Osteoblast (primary cell): ENCODE measurements around the gene ZDHHC11B. TPM values are rescaled to one million over a fixed set of nuclear protein-coding genes. Genes with fewer than 3 reads are reported as not detected.
"Not testable (repeated sequence)": the region's sequence is repeated elsewhere in the genome, so short reads cannot be mapped to it uniquely, and the experiment has no call there.

Experiments
- DNase-seq: peaks from one replicate; pipeline ENCODE4 v3.0.0; 2011; ENCODE audit warnings: low spot score, mixed read lengths; ENCODE audit not compliant: insufficient read length; ENCODE audit errors: missing footprints
- H2AFZ ChIP-seq: 2 replicates; pipeline ENCODE4 v1.6.0; 2011; ENCODE audit warnings: mild to moderate bottlenecking, low read length
- H3K27ac ChIP-seq: 2 replicates; pipeline ENCODE4 v1.5.1; 2011; ENCODE audit warnings: mild to moderate bottlenecking, low read depth, low read length, moderate library complexity
- H3K27me3 ChIP-seq: 2 replicates; pipeline ENCODE4 v1.6.0; 2012; ENCODE audit warnings: mild to moderate bottlenecking, control low read depth, inconsistent platforms, low read length, moderate library complexity; ENCODE audit not compliant: insufficient read depth
- H3K36me3 ChIP-seq: 2 replicates; pipeline ENCODE4 v1.5.1; 2011; ENCODE audit warnings: mild to moderate bottlenecking, low read length, control low read depth, moderate library complexity; ENCODE audit not compliant: insufficient read depth
- H3K4me1 ChIP-seq: 2 replicates; pipeline ENCODE4 v1.5.1; 2011; ENCODE audit warnings: mild to moderate bottlenecking, low read length, control low read depth, moderate library complexity; ENCODE audit not compliant: insufficient read depth
- H3K4me2 ChIP-seq: 2 replicates; pipeline ENCODE4 v1.6.0; 2011; ENCODE audit warnings: mild to moderate bottlenecking, low read length; ENCODE audit not compliant: insufficient read depth
- H3K4me3 ChIP-seq: fragments of 200-600 bp; sonication (generic); 3 replicates; pipeline ENCODE4 v1.5.1; 2012; ENCODE audit warnings: mild to moderate bottlenecking, low read length, inconsistent platforms; ENCODE audit not compliant: insufficient read depth
- H3K79me2 ChIP-seq: 2 replicates; pipeline ENCODE4 v1.6.0; 2012; ENCODE audit warnings: mild to moderate bottlenecking, low read length, control low read depth, inconsistent platforms; ENCODE audit not compliant: insufficient read depth
- H3K9me3 ChIP-seq: 2 replicates; pipeline ENCODE4 v1.5.1; 2011; ENCODE audit warnings: low read depth, low read length, control low read depth
- H4K20me1 ChIP-seq: 2 replicates; pipeline ENCODE4 v1.6.0; 2012; ENCODE audit warnings: mild to moderate bottlenecking, low read length, control low read depth; ENCODE audit not compliant: insufficient read depth
- total RNA-seq: library from RNA; depleted of rRNA; stranded (reverse); fragments of >200 nt; gene quantifications from 2 replicates; pipeline ENCODE4 v1.2.3, GENCODE V29; 2012
- TF ChIP-seq, protein P1 (sequence below): IDR thresholded peaks from 2 replicates; pipeline ENCODE4 v1.5.1; 2011; ENCODE audit warnings: mild to moderate bottlenecking, low read depth, low read length, moderate library complexity; ENCODE audit errors: extremely low read depth

Gene ZDHHC11B
- total RNA-seq, 1 donor, result not detected

DNA sequence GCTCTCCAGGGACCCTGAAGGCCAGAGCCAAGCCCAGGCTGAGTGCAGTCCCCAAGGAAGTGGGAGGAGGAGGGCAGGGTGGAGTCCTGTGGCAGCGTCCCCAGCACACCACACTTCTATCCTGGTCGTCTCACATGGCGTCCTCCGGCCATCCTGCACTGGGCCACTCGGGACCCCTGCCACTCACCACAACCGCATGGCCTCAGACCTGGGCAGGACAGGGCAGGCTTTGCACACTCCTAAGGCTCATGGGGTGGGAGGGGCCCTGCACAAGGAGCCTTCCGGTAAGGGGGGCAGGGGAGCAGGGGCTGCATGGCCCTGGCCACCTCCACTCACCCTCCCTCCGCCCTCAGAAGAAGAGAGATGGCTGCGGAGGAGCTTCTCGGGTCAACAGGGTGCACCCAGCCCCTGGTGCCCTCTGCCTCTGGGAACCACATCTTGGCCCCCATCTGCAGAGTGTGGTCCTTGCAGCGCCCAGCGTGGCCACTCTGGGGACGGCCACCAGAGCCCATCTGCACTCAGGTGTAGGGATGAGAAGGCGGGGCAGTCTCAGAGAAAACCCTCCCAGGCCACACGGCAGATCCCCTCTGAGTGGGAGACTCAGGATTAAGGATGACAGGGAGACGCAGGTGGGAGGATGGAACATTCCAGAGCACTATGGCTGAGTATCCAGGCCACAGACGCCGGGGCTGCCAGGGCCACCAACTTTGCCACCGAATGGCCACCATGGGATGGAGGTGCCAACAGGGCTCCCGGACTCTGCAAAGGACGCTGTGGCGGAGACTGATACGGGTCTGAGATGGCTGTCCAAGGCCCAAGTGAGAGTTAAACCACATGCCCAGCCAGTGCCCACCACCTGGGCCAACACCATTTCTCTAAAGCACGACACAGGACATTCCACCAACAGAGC lies 99.0 kb downstream of the ZDHHC11B start:
- DNase-seq, result peak; percentile 67
- Histone ChIP-seq H3K4me1 (no peaks in the 10 kb centered on the region), H3K36me3 (no peaks in the 10 kb centered on the region), H4K20me1 (no peaks in the 10 kb centered on the region), H3K9me3 (no peaks in the 10 kb centered on the region), H2AFZ (no peak overlapping the region), H3K27me3 (no peaks in the 10 kb centered on the region), H3K4me3 (no peak overlapping the region), H3K4me2 (no peak overlapping the region), H3K27ac (no peak overlapping the region), H3K79me2 (no peaks in the 10 kb centered on the region)
- TF ChIP-seq, protein P1, sequence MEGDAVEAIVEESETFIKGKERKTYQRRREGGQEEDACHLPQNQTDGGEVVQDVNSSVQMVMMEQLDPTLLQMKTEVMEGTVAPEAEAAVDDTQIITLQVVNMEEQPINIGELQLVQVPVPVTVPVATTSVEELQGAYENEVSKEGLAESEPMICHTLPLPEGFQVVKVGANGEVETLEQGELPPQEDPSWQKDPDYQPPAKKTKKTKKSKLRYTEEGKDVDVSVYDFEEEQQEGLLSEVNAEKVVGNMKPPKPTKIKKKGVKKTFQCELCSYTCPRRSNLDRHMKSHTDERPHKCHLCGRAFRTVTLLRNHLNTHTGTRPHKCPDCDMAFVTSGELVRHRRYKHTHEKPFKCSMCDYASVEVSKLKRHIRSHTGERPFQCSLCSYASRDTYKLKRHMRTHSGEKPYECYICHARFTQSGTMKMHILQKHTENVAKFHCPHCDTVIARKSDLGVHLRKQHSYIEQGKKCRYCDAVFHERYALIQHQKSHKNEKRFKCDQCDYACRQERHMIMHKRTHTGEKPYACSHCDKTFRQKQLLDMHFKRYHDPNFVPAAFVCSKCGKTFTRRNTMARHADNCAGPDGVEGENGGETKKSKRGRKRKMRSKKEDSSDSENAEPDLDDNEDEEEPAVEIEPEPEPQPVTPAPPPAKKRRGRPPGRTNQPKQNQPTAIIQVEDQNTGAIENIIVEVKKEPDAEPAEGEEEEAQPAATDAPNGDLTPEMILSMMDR, result no peak

- no peaks in the 10 kb centered on the region for H3K27me3 ChIP-seq
- no peaks in the 10 kb centered on the region for H3K79me2 ChIP-seq
- H3K36me3 ChIP-seq, result no peaks in the 10 kb centered on the region
- no peaks in the 10 kb centered on the region for H3K4me1 ChIP-seq
- H3K9me3 ChIP-seq, result no peaks in the 10 kb centered on the region
- H3K4me3 ChIP-seq, result no peak overlapping the region
- DNase-seq, result peak; percentile 56
- TF ChIP-seq, protein P1, result no peak
- no peaks in the 10 kb centered on the region for H4K20me1 ChIP-seq
- H3K27ac ChIP-seq, result no peak overlapping the region
- no peak overlapping the region for H3K4me2 ChIP-seq
- H2AFZ ChIP-seq, result no peak overlapping the region
Measured at GRCh38 chr5:684751-685216, 99.7 kb downstream of the ZDHHC11B start.

DNA sequence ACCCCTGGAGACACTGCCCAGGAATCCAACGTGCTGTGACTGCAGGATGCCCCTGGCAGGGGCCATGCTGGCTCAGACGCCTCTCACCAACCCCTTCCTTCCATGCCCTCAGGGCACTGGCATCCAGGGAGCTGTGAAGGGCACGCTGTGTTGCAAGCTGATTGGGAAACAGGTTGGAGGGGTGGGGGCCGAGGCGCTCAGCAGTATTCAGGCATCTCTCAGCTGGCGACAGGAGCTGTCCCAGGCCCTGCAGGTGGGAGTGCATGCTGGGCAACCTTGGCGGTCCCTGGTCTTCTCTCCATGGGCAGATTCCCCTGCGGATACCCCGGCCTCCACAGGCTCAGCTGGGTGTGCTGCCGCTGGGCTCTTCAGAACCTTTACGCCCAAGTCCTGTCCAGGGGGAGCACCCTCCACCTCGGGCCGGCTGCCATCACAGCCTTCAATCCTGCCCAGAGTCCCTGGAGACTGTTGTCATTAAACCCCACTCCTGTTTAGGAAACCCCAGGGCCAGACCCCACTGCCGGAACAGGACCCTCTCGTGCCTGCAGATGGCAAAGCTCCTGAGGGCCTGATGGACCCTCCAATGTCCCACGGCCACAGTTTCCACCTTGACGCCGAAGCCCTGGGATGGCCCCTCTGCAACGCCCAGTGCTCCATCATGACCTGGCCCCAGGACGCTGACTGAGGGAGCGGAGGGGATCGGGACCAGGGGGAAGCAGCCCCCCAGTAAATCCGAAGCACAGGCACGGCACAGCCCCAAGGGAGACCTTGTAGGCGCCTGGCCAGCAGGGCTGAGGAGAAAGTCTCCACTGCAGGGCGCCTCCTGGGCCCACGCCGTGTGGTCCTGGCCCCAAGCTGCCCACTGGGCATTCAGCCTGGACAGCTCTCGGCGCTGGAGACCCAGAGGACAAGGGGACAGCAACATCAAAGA lies 100.7 kb downstream of the ZDHHC11B start:
- no peaks in the 10 kb centered on the region for H3K79me2 ChIP-seq
- peak; percentile 71 for DNase-seq
- no peak overlapping the region for H3K27ac ChIP-seq
- H3K4me1 ChIP-seq, result no peaks in the 10 kb centered on the region
- H4K20me1 ChIP-seq, result no peaks in the 10 kb centered on the region
- no peaks in the 10 kb centered on the region for H3K36me3 ChIP-seq
- H2AFZ ChIP-seq, result no peak overlapping the region
- no peaks in the 10 kb centered on the region for H3K27me3 ChIP-seq
- H3K4me3 ChIP-seq, result no peak overlapping the region
- TF ChIP-seq, protein P1, result no peak
- no peak overlapping the region for H3K4me2 ChIP-seq
- H3K9me3 ChIP-seq, result no peaks in the 10 kb centered on the region

DNA sequence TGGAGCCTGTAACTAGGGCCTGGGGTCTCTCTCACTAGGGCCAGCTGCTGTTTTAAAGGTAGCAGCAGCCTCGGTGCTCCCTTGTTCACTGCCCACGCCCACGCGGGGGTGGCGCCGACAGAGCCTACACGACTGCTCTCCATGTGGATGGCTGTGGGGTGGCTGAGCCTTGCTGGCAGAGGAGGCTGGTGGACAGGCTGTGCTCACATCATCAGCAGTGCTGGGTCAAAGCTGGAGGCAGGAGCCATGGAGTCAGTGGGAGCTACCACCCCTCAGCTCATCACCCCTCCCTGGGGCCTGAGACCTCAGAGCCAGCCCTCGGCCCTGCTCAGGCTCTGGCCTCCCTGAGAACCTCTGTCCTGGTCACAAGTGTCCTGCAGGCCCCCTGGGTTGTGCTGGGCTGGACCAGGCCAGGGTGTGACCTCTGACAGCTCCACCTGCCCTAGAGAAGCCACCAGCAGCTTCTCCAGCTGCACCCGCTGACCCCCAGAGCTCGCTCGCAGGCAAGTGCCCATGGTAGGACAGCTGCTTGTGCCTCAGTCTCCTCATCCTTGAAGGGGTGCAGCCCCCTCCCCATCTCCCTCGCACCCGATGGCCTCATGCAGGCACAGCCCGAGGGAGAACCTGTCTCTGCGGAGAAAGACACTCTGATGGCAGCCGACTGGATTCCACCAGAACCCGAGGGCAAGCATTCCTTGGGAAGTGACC lies 101.7 kb downstream of the ZDHHC11B start:
- not testable (repeated sequence) for H3K27ac ChIP-seq, H4K20me1 ChIP-seq, H3K79me2 ChIP-seq, H3K9me3 ChIP-seq, H2AFZ ChIP-seq, H3K4me1 ChIP-seq, H3K4me2 ChIP-seq, H3K36me3 ChIP-seq, H3K27me3 ChIP-seq, H3K4me3 ChIP-seq
- peak; percentile 48 for DNase-seq

DNA sequence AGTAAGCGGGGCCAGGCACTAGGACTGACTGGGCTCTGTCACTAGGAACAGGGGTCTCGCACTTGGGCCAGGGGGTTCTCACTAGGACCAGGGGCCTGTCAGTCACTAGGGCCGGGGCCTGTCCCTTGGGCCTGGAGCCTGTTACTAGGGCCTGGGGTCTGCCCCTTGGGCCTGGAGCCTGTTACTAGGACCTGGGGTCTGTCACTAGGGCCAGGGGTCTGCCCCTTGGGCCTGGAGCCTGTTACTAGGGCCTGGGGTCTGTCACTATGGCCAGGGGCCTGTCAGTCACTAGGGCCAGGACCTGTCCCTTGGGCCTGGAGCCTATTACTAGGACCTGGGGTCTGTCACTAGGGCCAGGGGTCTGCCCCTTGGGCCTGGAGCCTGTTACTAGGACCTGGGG lies 102.3 kb downstream of the ZDHHC11B start:
- H3K79me2 ChIP-seq, H3K4me3 ChIP-seq, DNase-seq, H3K27me3 ChIP-seq, H3K4me1 ChIP-seq, H3K9me3 ChIP-seq, H3K27ac ChIP-seq, H2AFZ ChIP-seq, H4K20me1 ChIP-seq, H3K36me3 ChIP-seq, H3K4me2 ChIP-seq: not testable (repeated sequence)
